Loucy (cell line): ENCODE measurements around the gene FNDC3A.

ENCODE experiments used
- EZH2phosphoT487 ChIP-seq: fragments of 200-600 bp; IDR thresholded peaks from 2 replicates; pipeline ENCODE4 v1.6.1; 2018; ENCODE audit warnings: antibody characterized with exemption, mild to moderate bottlenecking, moderate library complexity, borderline replicate concordance
- TF ChIP-seq, protein P1 (sequence below): fragments of 200-600 bp; sonication (generic); conservative IDR thresholded peaks from 2 replicates; pipeline ENCODE4 v1.5.1; 2014; ENCODE audit warnings: mild to moderate bottlenecking, antibody characterized with exemption, low read length

GRCh38 chr13:49210114-49210513 lies 234.4 kb downstream of the FNDC3A start:
- TF ChIP-seq, protein P1, sequence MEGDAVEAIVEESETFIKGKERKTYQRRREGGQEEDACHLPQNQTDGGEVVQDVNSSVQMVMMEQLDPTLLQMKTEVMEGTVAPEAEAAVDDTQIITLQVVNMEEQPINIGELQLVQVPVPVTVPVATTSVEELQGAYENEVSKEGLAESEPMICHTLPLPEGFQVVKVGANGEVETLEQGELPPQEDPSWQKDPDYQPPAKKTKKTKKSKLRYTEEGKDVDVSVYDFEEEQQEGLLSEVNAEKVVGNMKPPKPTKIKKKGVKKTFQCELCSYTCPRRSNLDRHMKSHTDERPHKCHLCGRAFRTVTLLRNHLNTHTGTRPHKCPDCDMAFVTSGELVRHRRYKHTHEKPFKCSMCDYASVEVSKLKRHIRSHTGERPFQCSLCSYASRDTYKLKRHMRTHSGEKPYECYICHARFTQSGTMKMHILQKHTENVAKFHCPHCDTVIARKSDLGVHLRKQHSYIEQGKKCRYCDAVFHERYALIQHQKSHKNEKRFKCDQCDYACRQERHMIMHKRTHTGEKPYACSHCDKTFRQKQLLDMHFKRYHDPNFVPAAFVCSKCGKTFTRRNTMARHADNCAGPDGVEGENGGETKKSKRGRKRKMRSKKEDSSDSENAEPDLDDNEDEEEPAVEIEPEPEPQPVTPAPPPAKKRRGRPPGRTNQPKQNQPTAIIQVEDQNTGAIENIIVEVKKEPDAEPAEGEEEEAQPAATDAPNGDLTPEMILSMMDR: no peak
- TF ChIP-seq EZH2phosphoT487: no peak
